Measurements from ENCODE around the gene TECPR2. TPM values are rescaled to one million over a fixed set of nuclear protein-coding genes. Genes with fewer than 3 reads are reported as not detected.

TECPR2 gene
- total and polyA plus RNA-seq, 2 of the 13 experiments (the other 11 are each of a cell fraction or from before 2014, with no cell fraction given), result 3.5 to 5.7 TPM

GRCh38 chr14:102417646-102418045, 54.9 kb downstream of the TECPR2 start:
- ChIA-PET POLR2A (no interaction called here), CTCF (ENCODE audit: low intra/inter-chr PET ratio, low total read pairs) (no interaction called here)
- intact Hi-C loops (cut with micrococcal nuclease; ENCODE audit: unreplicated experiment), result no loop called here
- DNase-seq (ENCODE audit: low spot score) (no peak), FAIRE-seq (no peak), ATAC-seq (no peak)
- Histone ChIP-seq H3K9ac (ENCODE audit: insufficient read depth, low read depth, low read length) (no peak overlapping the region), H3K36me3 (replicated peaks in 1 of 2; ENCODE audit: control insufficient read depth in 1 of 2, insufficient read depth in 2 of 2, low read length in 2 of 2) (peaks cover 0 to 1% of the 10 kb centered on the region in 2 experiments; a peak in 2 of 5 replicates), H3K4me3 (replicated peaks in 1 of 3; ENCODE audit: insufficient read depth in 1 of 3, low read depth in 2 of 3, low read length in 3 of 3) (no peak overlapping the region), H3K79me2 (ENCODE audit: insufficient read depth, low read length) (no peaks in the 10 kb centered on the region), H3K27ac (ENCODE audit: extremely low read length, insufficient read depth, low read length) (no peak overlapping the region), H3K9me3 (ENCODE audit: low read length) (no peaks in the 10 kb centered on the region), H3K4me2 (ENCODE audit: low read depth, low read length) (no peak overlapping the region), H4K20me1 (ENCODE audit: insufficient read depth, low read length) (no peaks in the 10 kb centered on the region), H2AFZ (ENCODE audit: low read length) (no peak overlapping the region), H3K27me3 (ENCODE audit: control insufficient read depth in 1 of 2, insufficient read depth in 2 of 2, low read length in 2 of 2) (no peaks in the 10 kb centered on the region), H3K4me1 (ENCODE audit: insufficient read depth, low read length) (peaks cover 10% of the 10 kb centered on the region)
- BruUV-seq (replicated peaks), result no TSS peak
- WGBS (ENCODE audit: low lambda C conversion rate), result 96% methylated on average over 11 of the region's 12 CpGs
- in situ Hi-C loops (cut with HindIII; ENCODE audit: extremely low pct_ligation_motif_present, low pct_unique_long_range_greater_than_20kb), result no loop called here
- TF ChIP-seq ZFP62 (CRISPR knock-in tag; IDR thresholded peaks at IDR 0.05) (no peak), FOSL2 (CRISPR knock-in tag; IDR thresholded peaks at IDR 0.05) (no peak), THRA (CRISPR knock-in tag; IDR thresholded peaks at IDR 0.05; ENCODE audit: borderline replicate concordance) (no peak), TRIM22 (IDR thresholded peaks at IDR 0.05) (no peak), ZNF761 (CRISPR knock-in tag; conservative IDR thresholded peaks at IDR 0.05) (no peak), GPBP1L1 (CRISPR knock-in tag; IDR thresholded peaks at IDR 0.05) (no peak), PLSCR1 (CRISPR knock-in tag; IDR thresholded peaks at IDR 0.05; ENCODE audit: borderline replicate concordance) (no peak)
